ENCODE measurements around the gene RGS7BP. TPM values are rescaled to one million over a fixed set of nuclear protein-coding genes. Genes with fewer than 3 reads are reported as not detected.

Gene RGS7BP
- total and polyA plus RNA-seq, 4 donors = 0.47 to 1.9 (median 1.1) TPM

GRCh38 chr5:64502196-64502595 lies 3.6 kb upstream of the RGS7BP start:
- 36% methylated on average over 5 of the region's 5 CpGs for WGBS
- Histone ChIP-seq H3K27me3 (ENCODE audit: control insufficient read depth in 4 of 4, insufficient read depth in 4 of 4, low read length in 3 of 4) (peaks cover 0 to 4% (median 0%) of the 10 kb centered on the region in 4 donors), H3K27ac (ENCODE audit: low read depth in 1 of 2, low read length in 2 of 2) (no peak overlapping the region), H3K4me3 (ENCODE audit: low read depth in 1 of 3, low read length in 3 of 3) (no peak overlapping the region), H3K9ac (ENCODE audit: low read depth in 1 of 2, low read length in 2 of 2) (no peak overlapping the region), H3K4me1 (ENCODE audit: control insufficient read depth in 4 of 4, insufficient read depth in 4 of 4, low read length in 3 of 4) (peaks cover 0 to 17% (median 11%) of the 10 kb centered on the region in 4 donors), H3K9me3 (ENCODE audit: control insufficient read depth in 4 of 4, low read length in 3 of 4) (no peaks in the 10 kb centered on the region), H3K36me3 (ENCODE audit: control insufficient read depth in 4 of 4, insufficient read depth in 3 of 4, low read depth in 1 of 4, low read length in 3 of 4) (no peaks in the 10 kb centered on the region)
- DNase-seq (ENCODE audit: low spot score) = no peak
- TF ChIP-seq RXRA (IDR thresholded peaks at IDR 0.05) (no peak), ATF3 (IDR thresholded peaks at IDR 0.05) (no peak)

GRCh38 chr5:64506567-64507263 lies 900 bp downstream of the RGS7BP start:
- Histone ChIP-seq H3K9ac (ENCODE audit: low read depth in 1 of 2, low read length in 2 of 2) (no peak overlapping the region), H3K27me3 (ENCODE audit: control insufficient read depth in 4 of 4, insufficient read depth in 4 of 4, low read length in 3 of 4) (peaks cover 0 to 5% (median 0%) of the 10 kb centered on the region in 4 donors), H3K9me3 (ENCODE audit: control insufficient read depth in 4 of 4, low read length in 3 of 4) (no peaks in the 10 kb centered on the region), H3K27ac (ENCODE audit: low read depth in 1 of 2, low read length in 2 of 2) (no peak overlapping the region), H3K36me3 (ENCODE audit: control insufficient read depth in 4 of 4, insufficient read depth in 3 of 4, low read depth in 1 of 4, low read length in 3 of 4) (no peaks in the 10 kb centered on the region), H3K4me3 (ENCODE audit: low read depth in 1 of 3, low read length in 3 of 3) (peak overlapping the region; percentile 22 to 72 (median 57)), H3K4me1 (ENCODE audit: control insufficient read depth in 4 of 4, insufficient read depth in 4 of 4, low read length in 3 of 4) (peaks cover 0 to 17% (median 12%) of the 10 kb centered on the region in 4 donors)
- TF ChIP-seq MAX (IDR thresholded peaks at IDR 0.05) (no peak), RAD21 (IDR thresholded peaks at IDR 0.05) (peak; percentile 49 to 63)
- WGBS = 4% methylated on average over 39 of the region's 39 CpGs
- no peak for DNase-seq (ENCODE audit: low spot score)

GRCh38 chr5:64507264-64507605 lies 1.4 kb downstream of the RGS7BP start:
- peaks cover 0 to 17% (median 12%) of the 10 kb centered on the region in 4 donors for H3K4me1 ChIP-seq (ENCODE audit: control insufficient read depth in 4 of 4, insufficient read depth in 4 of 4, low read length in 3 of 4)
- peaks cover 0 to 8% (median 0%) of the 10 kb centered on the region in 4 donors for H3K27me3 ChIP-seq (ENCODE audit: control insufficient read depth in 4 of 4, insufficient read depth in 4 of 4, low read length in 3 of 4)
- WGBS = 21% methylated on average over 6 of the region's 6 CpGs
- no peaks in the 10 kb centered on the region for H3K9me3 ChIP-seq (ENCODE audit: control insufficient read depth in 4 of 4, low read length in 3 of 4)
- no peaks in the 10 kb centered on the region for H3K36me3 ChIP-seq (ENCODE audit: control insufficient read depth in 4 of 4, insufficient read depth in 3 of 4, low read depth in 1 of 4, low read length in 3 of 4)
- TF ChIP-seq REST (IDR thresholded peaks at IDR 0.05) (no peak), NR2F2 (IDR thresholded peaks at IDR 0.05) (no peak), JUND (IDR thresholded peaks at IDR 0.05) (no peak), ZBTB33 (IDR thresholded peaks at IDR 0.05) (no peak), FOXA1 (IDR thresholded peaks at IDR 0.05) (no peak), CTCF (IDR thresholded peaks at IDR 0.05; ENCODE audit: low read depth, low read length, missing input control) (no peak), TAF1 (conservative IDR thresholded peaks at IDR 0.05) (no peak), EGR1 (IDR thresholded peaks at IDR 0.05; ENCODE audit: low read depth in 2 of 2) (no peak), RXRA (IDR thresholded peaks at IDR 0.05) (no peak), HNF4G (IDR thresholded peaks at IDR 0.05) (no peak), ATF3 (IDR thresholded peaks at IDR 0.05) (no peak), MAX (IDR thresholded peaks at IDR 0.05) (no peak), HNF4A (conservative IDR thresholded peaks at IDR 0.05) (no peak), RAD21 (IDR thresholded peaks at IDR 0.05) (no peak), GABPA (IDR thresholded peaks at IDR 0.05 in 1 of 2, conservative IDR thresholded peaks at IDR 0.05 in 1 of 2) (no peak), YY1 (IDR thresholded peaks at IDR 0.05) (no peak)
- H3K9ac ChIP-seq (ENCODE audit: low read depth in 1 of 2, low read length in 2 of 2) = no peak overlapping the region
- no peak overlapping the region for H3K27ac ChIP-seq (ENCODE audit: low read depth in 1 of 2, low read length in 2 of 2)
- DNase-seq (ENCODE audit: low spot score) = no peak
- peak overlapping the region in 2 of 3 donors; percentile 22 to 72 for H3K4me3 ChIP-seq (ENCODE audit: low read depth in 1 of 3, low read length in 3 of 3)
